Ishikawa (cell line): ENCODE data around the gene TM2D3.

Source experiments
- CEBPB ChIP-seq: IDR thresholded peaks from 2 replicates; pipeline ENCODE4 v1.6.1; 2012
- CREB1 ChIP-seq: IDR thresholded peaks from 2 replicates; pipeline ENCODE4 v1.6.1; 2012; ENCODE audit warnings: low read depth
- EGR1 ChIP-seq: IDR thresholded peaks from 2 replicates; pipeline ENCODE4 v1.6.1; 2012
- EP300 ChIP-seq: IDR thresholded peaks from 2 replicates; pipeline ENCODE4 v1.6.1; 2012; ENCODE audit warnings: borderline replicate concordance
- NFIC ChIP-seq: IDR thresholded peaks from 2 replicates; pipeline ENCODE4 v1.6.1; 2012
- RAD21 ChIP-seq: IDR thresholded peaks from 2 replicates; pipeline ENCODE4 v1.6.1; 2012; ENCODE audit warnings: low read depth
- TAF1 ChIP-seq: IDR thresholded peaks from 2 replicates; pipeline ENCODE4 v1.6.1; 2012; ENCODE audit warnings: low read depth, mild to moderate bottlenecking
- TCF12 ChIP-seq: IDR thresholded peaks from 2 replicates; pipeline ENCODE4 v1.6.1; 2012; ENCODE audit warnings: low read depth
- TEAD4 ChIP-seq: IDR thresholded peaks from 2 replicates; pipeline ENCODE4 v1.6.1; 2012
- YY1 ChIP-seq: IDR thresholded peaks from 2 replicates; pipeline ENCODE4 v1.6.1; 2012; ENCODE audit warnings: low read depth
- ZBTB7A ChIP-seq: IDR thresholded peaks from 2 replicates; pipeline ENCODE4 v1.6.1; 2012; ENCODE audit warnings: low read depth
- TF ChIP-seq, protein P1 (sequence below): IDR thresholded peaks from 2 replicates; pipeline ENCODE4 v1.6.1; 2012
- TF ChIP-seq, protein P2 (sequence below): IDR thresholded peaks from 2 replicates; pipeline ENCODE4 v1.6.1; 2012
- TF ChIP-seq, protein P3 (sequence below): IDR thresholded peaks from 2 replicates; pipeline ENCODE4 v1.6.1; 2012; ENCODE audit warnings: low read depth, mild to moderate bottlenecking

DNA sequence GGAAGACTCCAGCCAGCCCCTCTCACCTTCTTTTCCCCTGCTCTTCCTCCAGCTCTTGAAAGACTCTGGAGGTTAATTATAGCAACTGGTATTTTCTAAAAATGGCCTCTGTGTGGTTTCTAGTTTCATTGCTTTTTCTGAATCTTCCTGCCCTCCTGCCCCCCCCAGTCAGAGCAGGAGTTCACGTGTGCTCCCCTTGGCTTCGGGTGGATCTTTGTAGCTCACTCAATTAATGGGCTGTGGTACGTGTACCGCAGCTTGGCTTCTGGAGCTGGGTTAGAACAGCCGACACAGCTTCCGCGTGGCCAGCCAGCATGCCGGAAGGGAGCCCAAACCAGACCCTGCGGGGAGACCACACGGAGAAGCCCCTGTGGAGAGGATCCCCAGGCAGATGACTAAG lies 31.5 kb downstream of the TM2D3 start:
- no peak for TF ChIP-seq RAD21
- TF ChIP-seq, protein P1, sequence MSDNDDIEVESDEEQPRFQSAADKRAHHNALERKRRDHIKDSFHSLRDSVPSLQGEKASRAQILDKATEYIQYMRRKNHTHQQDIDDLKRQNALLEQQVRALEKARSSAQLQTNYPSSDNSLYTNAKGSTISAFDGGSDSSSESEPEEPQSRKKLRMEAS, result no peak
- TF ChIP-seq TCF12, result no peak
- TF ChIP-seq EP300, result no peak
- TF ChIP-seq TEAD4, result no peak
- TF ChIP-seq YY1, result no peak
- TF ChIP-seq, protein P2, sequence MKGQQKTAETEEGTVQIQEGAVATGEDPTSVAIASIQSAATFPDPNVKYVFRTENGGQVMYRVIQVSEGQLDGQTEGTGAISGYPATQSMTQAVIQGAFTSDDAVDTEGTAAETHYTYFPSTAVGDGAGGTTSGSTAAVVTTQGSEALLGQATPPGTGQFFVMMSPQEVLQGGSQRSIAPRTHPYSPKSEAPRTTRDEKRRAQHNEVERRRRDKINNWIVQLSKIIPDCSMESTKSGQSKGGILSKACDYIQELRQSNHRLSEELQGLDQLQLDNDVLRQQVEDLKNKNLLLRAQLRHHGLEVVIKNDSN, result no peak
- TF ChIP-seq CREB1, result no peak
- TF ChIP-seq CEBPB, result no peak
- TF ChIP-seq TAF1, result no peak
- TF ChIP-seq, protein P3, sequence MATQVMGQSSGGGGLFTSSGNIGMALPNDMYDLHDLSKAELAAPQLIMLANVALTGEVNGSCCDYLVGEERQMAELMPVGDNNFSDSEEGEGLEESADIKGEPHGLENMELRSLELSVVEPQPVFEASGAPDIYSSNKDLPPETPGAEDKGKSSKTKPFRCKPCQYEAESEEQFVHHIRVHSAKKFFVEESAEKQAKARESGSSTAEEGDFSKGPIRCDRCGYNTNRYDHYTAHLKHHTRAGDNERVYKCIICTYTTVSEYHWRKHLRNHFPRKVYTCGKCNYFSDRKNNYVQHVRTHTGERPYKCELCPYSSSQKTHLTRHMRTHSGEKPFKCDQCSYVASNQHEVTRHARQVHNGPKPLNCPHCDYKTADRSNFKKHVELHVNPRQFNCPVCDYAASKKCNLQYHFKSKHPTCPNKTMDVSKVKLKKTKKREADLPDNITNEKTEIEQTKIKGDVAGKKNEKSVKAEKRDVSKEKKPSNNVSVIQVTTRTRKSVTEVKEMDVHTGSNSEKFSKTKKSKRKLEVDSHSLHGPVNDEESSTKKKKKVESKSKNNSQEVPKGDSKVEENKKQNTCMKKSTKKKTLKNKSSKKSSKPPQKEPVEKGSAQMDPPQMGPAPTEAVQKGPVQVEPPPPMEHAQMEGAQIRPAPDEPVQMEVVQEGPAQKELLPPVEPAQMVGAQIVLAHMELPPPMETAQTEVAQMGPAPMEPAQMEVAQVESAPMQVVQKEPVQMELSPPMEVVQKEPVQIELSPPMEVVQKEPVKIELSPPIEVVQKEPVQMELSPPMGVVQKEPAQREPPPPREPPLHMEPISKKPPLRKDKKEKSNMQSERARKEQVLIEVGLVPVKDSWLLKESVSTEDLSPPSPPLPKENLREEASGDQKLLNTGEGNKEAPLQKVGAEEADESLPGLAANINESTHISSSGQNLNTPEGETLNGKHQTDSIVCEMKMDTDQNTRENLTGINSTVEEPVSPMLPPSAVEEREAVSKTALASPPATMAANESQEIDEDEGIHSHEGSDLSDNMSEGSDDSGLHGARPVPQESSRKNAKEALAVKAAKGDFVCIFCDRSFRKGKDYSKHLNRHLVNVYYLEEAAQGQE, result no peak
- TF ChIP-seq ZBTB7A, result no peak
- no peak for TF ChIP-seq EGR1
- no peak for TF ChIP-seq NFIC
